ENCODE measurements around the gene SATB1. TPM values are rescaled to one million over a fixed set of nuclear protein-coding genes. Genes with fewer than 3 reads are reported as not detected.
A peak's percentile ranks its signal among the peaks of the same experiment; 100 is the strongest.

Gene SATB1
- total and polyA plus RNA-seq, 2 of the 8 experiments (the other 6 are each of a cell fraction or from before 2014, with no cell fraction given), result 18.8 to 28.0 TPM

DNA sequence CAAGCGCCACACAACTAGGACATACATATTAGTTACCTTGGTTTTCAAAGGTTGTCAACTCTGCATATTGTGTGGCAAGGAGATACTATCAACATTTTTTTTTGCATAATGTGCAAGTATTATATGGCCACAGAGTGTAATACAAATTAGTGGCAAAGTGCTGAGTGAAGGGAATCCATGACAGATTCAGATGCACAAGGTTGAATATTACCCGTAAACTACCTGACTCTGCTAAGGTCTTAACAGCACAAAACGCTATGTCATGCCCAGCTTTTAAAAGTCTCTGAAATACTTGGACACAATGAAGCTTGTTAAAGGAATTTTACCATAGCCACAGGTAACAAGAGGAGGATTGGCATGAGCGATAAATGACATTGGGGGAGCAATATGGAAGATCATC lies 79.0 kb downstream of the SATB1 start:
- no peak overlapping the region for H3K18ac ChIP-seq (ENCODE audit: extremely low read depth, low read length)
- H3K9ac ChIP-seq (replicated peaks in 1 of 4; ENCODE audit: extremely low read depth in 1 of 4, low read depth in 3 of 4, low read length in 3 of 4), result no peak overlapping the region
- DNase-seq (ENCODE audit: low read depth in 1 of 2, low spot score in 2 of 2) (no peak), FAIRE-seq (peak; percentile 58)
- H3K23ac ChIP-seq (ENCODE audit: insufficient read length), result no peak overlapping the region
- H4K20me1 ChIP-seq (replicated peaks in 1 of 2; ENCODE audit: control insufficient read depth in 1 of 2, insufficient read depth in 2 of 2, low read length in 2 of 2), result no peaks in the 10 kb centered on the region
- TF ChIP-seq MAFK (IDR thresholded peaks at IDR 0.05; ENCODE audit: low read depth, low read length) (peak; percentile 23; the same call in 1 of the 2 replicates), TEAD4 (IDR thresholded peaks at IDR 0.05; ENCODE audit: low read depth, low read length) (no peak), BACH1 (IDR thresholded peaks at IDR 0.05; ENCODE audit: low read length) (peak; percentile 49; the same call in 1 of the 2 replicates)
- 0 out of 2 replicates have a peak, but pooled peaks cover 1% of the 10 kb centered on the region for H3K79me1 ChIP-seq (ENCODE audit: low read depth, low read length)
- no peaks in the 10 kb centered on the region for H3K9me3 ChIP-seq (ENCODE audit: insufficient read depth in 2 of 2, low read depth in 1 of 2, low read length in 1 of 2)
- H4K5ac ChIP-seq (ENCODE audit: insufficient read length, low read depth, low read length), result peak overlapping the region; percentile 31
- no peak overlapping the region for H2BK15ac ChIP-seq (ENCODE audit: low read length)
- H3K23me2 ChIP-seq (ENCODE audit: low read depth, low read length), result no peaks in the 10 kb centered on the region; the same call in 1 of the 2 replicates
- no peak overlapping the region for H3K4me2 ChIP-seq (ENCODE audit: insufficient read depth in 1 of 2, low read depth in 2 of 2, low read length in 2 of 2)
- H3K4me3 ChIP-seq (ENCODE audit: extremely low read depth in 1 of 4, insufficient read depth in 2 of 4, low read depth in 3 of 4, low read length in 4 of 4), result no peak overlapping the region
- ChIA-PET POLR2A (ENCODE audit: partially characterized antibody) (no interaction called here), CTCF (ENCODE audit: partially characterized antibody) (interaction anchor here (0.7 kb wide), 1 partner anchor 154 kb away, joined by 3 read pairs; no protein-coding TSS in a partner anchor)
- H3K27me3 ChIP-seq (replicated peaks in 1 of 4; ENCODE audit: control insufficient read depth in 3 of 4, extremely low read depth in 1 of 4, insufficient read depth in 3 of 4, low read length in 3 of 4), result no peaks in the 10 kb centered on the region
- H3K36me3 ChIP-seq (ENCODE audit: control insufficient read depth in 2 of 4, insufficient read depth in 4 of 4, low read length in 3 of 4), result peaks cover 0 to 8% (median 0%) of the 10 kb centered on the region in 4 experiments; a peak in 1 of 8 replicates
- peaks cover 0 to 42% (median 4%) of the 10 kb centered on the region in 4 experiments; a peak in 3 of 7 replicates for H3K4me1 ChIP-seq (replicated peaks in 1 of 4; ENCODE audit: control insufficient read depth in 3 of 4, insufficient read depth in 4 of 4, low read length in 3 of 4)
- no peaks in the 10 kb centered on the region for H3K79me2 ChIP-seq (ENCODE audit: control insufficient read depth in 1 of 2, insufficient read depth in 2 of 2, low read length in 2 of 2)
- no peak overlapping the region for H3K56ac ChIP-seq (replicated peaks; ENCODE audit: insufficient read length, low read depth, low read length)
- H2BK12ac ChIP-seq (ENCODE audit: low read depth, low read length), result no peak overlapping the region; the same call in none of the 2 replicates
- 74% methylated on average over 4 of the region's 4 CpGs; no CpG with 5 or more reads in 1 of the 2 experiments for WGBS, 2 experiments (ENCODE audit: extremely low coverage in 1 of 2, insufficient coverage in 1 of 2, insufficient read length in 1 of 2, insufficient replicate concordance in 2 of 2, low coverage in 1 of 2, low lambda C conversion rate in 2 of 2, missing lambda C conversion rate in 1 of 2)
- no peak overlapping the region for H3K14ac ChIP-seq (ENCODE audit: insufficient read length)
- peak overlapping the region; percentile 50; the same call in 1 of the 2 replicates for H2BK5ac ChIP-seq (ENCODE audit: low read depth, low read length)
- H3K4ac ChIP-seq (replicated peaks; ENCODE audit: insufficient read length, low read depth, low read length), result no peak overlapping the region
- no peak overlapping the region for H4K8ac ChIP-seq (ENCODE audit: extremely low read depth, insufficient read depth, low read length)
- no peak overlapping the region for H2BK120ac ChIP-seq (replicated peaks; ENCODE audit: low read depth, low read length)
- no peak overlapping the region for H4K91ac ChIP-seq (replicated peaks; ENCODE audit: insufficient read length, low read length)
- H2AFZ ChIP-seq (ENCODE audit: low read length), result no peak overlapping the region
- H3K27ac ChIP-seq (ENCODE audit: low read depth, low read length), result no peak overlapping the region
- H2BK20ac ChIP-seq (ENCODE audit: low read length), result no peak overlapping the region
- H2AK5ac ChIP-seq (ENCODE audit: low read depth, low read length), result no peak overlapping the region

Measured in H1 (cell line).